GM13976 (cell line): ENCODE data around the gene GLDC.
A peak's percentile ranks its signal among the peaks of the same experiment; 100 is the strongest.

Experiments
- DNase-seq: peaks from one replicate; pipeline ENCODE4 v3.0.0; 2012; ENCODE audit warnings: low spot score
- in situ Hi-C: fragments of 300-500 bp; cut with MboI; formaldehyde crosslinking; loops from one replicate; pipeline ENCODE4 v1.12.0; 2022; ENCODE audit warnings: low sequenced_read_pairs, mixed read lengths, inconsistent platforms; ENCODE audit not compliant: unreplicated experiment
- TF ChIP-seq, protein P1 (sequence below): IDR thresholded peaks from 2 replicates; pipeline ENCODE4 v1.5.1; 2012; ENCODE audit warnings: borderline replicate concordance, mild to moderate bottlenecking; ENCODE audit not compliant: insufficient read depth; ENCODE audit errors: extremely low read depth, missing control alignments, control extremely low read depth

The GLDC gene

DNA sequence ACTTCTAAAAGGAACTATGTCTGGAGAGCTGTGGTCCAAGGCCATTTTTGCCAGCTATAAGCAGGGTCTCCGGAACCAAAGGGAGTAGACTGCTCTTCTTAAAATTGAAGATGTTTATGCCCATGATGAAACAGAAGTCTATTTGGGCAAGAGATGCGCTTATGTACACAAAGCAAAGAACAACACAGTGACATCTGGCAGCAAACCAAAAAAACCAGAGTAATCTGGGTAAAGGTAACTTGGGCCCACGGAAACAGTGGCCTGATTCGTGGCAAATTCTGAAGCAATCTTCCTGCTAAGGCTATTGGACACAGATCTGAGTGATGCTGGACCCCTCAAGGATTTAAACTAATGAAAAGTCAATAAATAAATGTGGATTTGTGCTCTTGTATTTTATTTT is 29.7 kb upstream of the GLDC start:
- DNase-seq, result no peak
- in situ Hi-C loops, result no loop called here
- TF ChIP-seq, protein P1, sequence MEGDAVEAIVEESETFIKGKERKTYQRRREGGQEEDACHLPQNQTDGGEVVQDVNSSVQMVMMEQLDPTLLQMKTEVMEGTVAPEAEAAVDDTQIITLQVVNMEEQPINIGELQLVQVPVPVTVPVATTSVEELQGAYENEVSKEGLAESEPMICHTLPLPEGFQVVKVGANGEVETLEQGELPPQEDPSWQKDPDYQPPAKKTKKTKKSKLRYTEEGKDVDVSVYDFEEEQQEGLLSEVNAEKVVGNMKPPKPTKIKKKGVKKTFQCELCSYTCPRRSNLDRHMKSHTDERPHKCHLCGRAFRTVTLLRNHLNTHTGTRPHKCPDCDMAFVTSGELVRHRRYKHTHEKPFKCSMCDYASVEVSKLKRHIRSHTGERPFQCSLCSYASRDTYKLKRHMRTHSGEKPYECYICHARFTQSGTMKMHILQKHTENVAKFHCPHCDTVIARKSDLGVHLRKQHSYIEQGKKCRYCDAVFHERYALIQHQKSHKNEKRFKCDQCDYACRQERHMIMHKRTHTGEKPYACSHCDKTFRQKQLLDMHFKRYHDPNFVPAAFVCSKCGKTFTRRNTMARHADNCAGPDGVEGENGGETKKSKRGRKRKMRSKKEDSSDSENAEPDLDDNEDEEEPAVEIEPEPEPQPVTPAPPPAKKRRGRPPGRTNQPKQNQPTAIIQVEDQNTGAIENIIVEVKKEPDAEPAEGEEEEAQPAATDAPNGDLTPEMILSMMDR, result no peak

DNA sequence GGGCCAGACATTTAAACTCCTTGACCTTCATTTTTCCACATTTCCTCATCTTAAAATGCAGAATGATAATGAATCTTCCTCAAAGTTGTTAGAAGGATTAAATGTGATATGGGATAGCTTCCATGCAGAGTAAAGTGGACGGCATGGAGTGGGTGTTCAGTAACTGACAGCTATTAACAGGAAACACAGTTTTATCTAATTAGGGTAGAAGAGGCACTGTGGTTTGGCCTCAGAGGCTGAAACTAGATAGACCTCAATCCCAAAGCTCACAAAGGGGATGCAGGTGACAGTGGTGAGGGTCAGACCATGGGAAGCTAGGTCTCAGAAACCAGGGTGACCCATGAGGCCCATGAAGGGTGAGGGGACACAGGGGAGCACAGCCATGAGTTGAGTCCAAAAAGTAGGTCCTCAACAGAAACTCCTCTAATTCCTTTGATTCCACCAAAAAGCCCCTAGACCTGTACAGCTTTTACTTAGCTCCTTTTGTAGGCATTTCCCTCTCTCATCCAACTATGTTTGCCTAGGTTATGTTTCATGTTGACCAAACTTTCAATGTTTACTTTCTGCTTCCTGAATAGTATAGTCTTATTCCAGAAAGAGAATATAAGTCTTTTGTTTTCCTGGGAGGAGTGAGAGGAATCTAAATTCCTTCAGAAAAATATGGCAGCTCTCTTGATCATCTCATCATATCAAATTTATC is 27.9 kb upstream of the GLDC start:
- TF ChIP-seq, protein P1, result no peak
- no peak for DNase-seq
- in situ Hi-C loops, result no loop called here

DNA sequence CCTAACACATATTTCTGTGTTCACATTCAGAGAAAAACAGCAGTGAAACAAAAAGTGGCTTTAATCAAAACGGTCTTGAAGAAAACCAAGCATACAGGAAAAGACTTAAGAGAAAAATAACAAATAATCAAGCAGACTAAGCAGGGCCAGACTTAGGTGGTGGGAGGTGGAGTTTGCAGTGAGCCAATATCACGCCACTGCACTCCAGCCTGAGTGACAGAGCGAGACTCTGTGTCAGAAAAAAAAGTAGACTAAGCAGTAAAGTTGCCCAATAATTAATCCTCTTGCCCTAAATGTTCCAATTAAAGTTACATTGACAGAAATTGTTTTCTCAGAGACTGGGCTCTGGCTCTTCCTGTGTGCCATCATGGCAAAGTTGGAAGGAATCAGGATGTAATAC is 26.6 kb upstream of the GLDC start:
- TF ChIP-seq, protein P1, result no peak
- DNase-seq, result no peak
- in situ Hi-C loops, result no loop called here

DNA sequence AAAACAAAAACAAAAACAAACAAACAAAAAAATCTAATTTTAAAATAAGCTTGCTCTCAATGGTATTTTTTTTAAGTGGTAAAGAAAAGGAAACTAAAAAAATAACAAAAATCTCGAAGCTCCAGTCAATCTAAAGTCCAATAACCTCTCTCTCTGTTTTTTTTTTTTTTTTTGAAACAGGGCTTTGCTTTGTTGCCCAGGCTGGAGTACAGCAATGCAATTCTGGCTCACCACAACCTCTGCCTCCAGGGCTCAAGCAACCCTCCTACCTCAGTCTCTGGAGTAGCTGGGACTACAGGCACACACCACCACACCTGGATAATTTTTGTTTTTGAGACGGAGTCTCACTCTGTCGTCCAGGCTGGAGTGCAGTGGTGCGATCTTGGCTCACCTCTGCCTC is 25.9 kb upstream of the GLDC start:
- no peak for DNase-seq
- in situ Hi-C loops, result no loop called here
- TF ChIP-seq, protein P1, result no peak

DNA sequence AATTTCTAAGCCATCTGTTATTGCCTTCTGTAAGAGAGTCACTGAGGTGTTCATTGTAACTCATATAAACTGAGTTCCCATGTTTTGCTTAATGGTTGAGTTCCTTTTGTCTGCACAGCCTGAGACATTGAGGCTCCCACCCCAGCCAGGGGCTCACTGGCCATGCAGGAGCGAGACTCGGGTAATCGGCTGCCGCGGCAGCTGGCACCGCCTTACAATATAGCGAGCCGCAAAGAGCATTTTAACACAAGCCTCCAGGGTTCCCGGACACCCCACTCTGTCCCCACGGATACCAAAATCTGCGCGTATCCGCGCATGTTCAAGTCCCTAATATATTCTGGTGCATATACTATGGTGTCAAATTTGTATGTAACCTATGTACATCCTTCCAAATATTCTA is 24.4 kb upstream of the GLDC start:
- TF ChIP-seq, protein P1, result no peak
- no peak for DNase-seq
- in situ Hi-C loops, result no loop called here

DNA sequence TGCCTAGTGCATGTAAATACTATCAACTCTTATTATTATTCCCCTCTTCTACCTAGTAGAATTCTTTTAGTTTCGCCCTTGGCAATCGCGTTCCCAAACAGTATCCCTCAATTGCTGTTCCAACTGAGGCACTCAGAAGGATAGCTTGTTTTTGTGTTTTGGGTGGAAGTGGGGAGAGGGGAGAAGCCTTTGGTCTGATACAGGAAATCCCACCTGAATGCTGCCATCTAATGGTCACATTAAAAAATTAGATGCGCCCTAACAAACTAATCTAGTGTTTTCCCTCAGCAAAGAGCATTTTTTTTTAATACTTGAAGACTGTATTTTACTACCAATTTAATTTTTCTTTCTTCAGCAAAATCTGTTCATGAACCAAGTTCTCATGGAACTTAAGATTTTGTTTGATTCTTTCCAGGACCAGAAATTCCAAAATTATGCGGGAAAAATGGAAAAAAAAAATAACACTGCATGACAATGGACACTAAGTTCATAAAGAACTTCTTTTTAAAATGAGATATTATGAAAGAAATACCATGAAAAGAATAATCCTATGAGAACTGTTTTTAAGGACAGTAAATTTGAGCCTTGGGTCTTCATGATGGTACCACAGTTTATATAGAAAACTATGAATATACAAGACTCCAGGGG is 22.2 kb upstream of the GLDC start:
- DNase-seq, result peak; percentile 74
- TF ChIP-seq, protein P1, result peak; percentile 25
- in situ Hi-C loops, result no loop called here
